Upper lobe of right lung (tissue), 1 donor: ENCODE data around the gene DMBX1. TPM values are rescaled to one million over a fixed set of nuclear protein-coding genes. Genes with fewer than 3 reads are reported as not detected.

ENCODE experiments used
- ATAC-seq: fragments of 200-7000 bp; cut with Tn5 transposase; one replicate; pipeline ENCODE4 v1.9.1; 2020; ENCODE audit warnings: mild to moderate bottlenecking, moderate library complexity
- DNase-seq: peaks from one replicate; pipeline ENCODE4 v3.0.0-alpha.2; 2020
- H3K27ac ChIP-seq: fragments of 200-600 bp; one replicate; pipeline ENCODE4 v1.8.0; 2022
- H3K27me3 ChIP-seq: fragments of 200-600 bp; one replicate; pipeline ENCODE4 v1.8.0; 2022; ENCODE audit warnings: mild to moderate bottlenecking
- H3K36me3 ChIP-seq: fragments of 200-600 bp; one replicate; pipeline ENCODE4 v1.8.0; 2022
- H3K4me1 ChIP-seq: fragments of 200-600 bp; one replicate; pipeline ENCODE4 v1.8.0; 2022
- H3K4me3 ChIP-seq: fragments of 200-600 bp; one replicate; pipeline ENCODE4 v1.8.0; 2022; ENCODE audit warnings: mild to moderate bottlenecking
- H3K9me3 ChIP-seq: fragments of 200-600 bp; one replicate; pipeline ENCODE4 v1.8.0; 2022
- CTCF ChIP-seq: fragments of 200-600 bp; IDR thresholded peaks from one replicate; pipeline ENCODE4 v1.8.0; 2022; ENCODE audit warnings: antibody characterized with exemption
- intact Hi-C: fragments of 100-400 bp; cut with DNase I; formaldehyde crosslinking; loops from one replicate; pipeline ENCODE4 v1.11.0; 2022
- total RNA-seq: library from RNA; stranded (reverse); fragmentation: NEBNext Ultra II Directional; extraction: Animal tissue kit (Norgen Biotek cat#: 25700); gene quantifications from one replicate; pipeline ENCODE4 v1.2.1, GENCODE V29; 2021
- donor health status: DM: no; HTN: yes; CAD: no; lungs with severe emphysema.

DMBX1 gene
- total RNA-seq, 1 donor from 2014 or later: not detected

- Histone ChIP-seq H3K36me3 (no peaks in the 10 kb centered on the region), H3K4me1 (peaks cover 9% of the 10 kb centered on the region), H3K9me3 (no peaks in the 10 kb centered on the region), H3K27me3 (peaks cover 49% of the 10 kb centered on the region), H3K4me3 (no peak overlapping the region), H3K27ac (no peak overlapping the region)
- no peak for DNase-seq
- intact Hi-C loops: no loop called here
- ATAC-seq: no peak
- TF ChIP-seq CTCF: no peak
Measured at GRCh38 chr1:46451948-46452930, 37.4 kb upstream of the DMBX1 start.

- H3K27me3 ChIP-seq: peaks cover 42% of the 10 kb centered on the region
- intact Hi-C loops: no loop called here
- TF ChIP-seq CTCF: no peak
Measured at GRCh38 chr1:46452931-46453325, 36.7 kb upstream of the DMBX1 start.

GRCh38 chr1:46453449-46453848 lies 36.2 kb upstream of the DMBX1 start:
- Histone ChIP-seq H3K9me3 (no peaks in the 10 kb centered on the region), H3K36me3 (no peaks in the 10 kb centered on the region), H3K4me3 (no peak overlapping the region), H3K27me3 (peaks cover 37% of the 10 kb centered on the region), H3K4me1 (peaks cover 3% of the 10 kb centered on the region), H3K27ac (no peak overlapping the region)
- ATAC-seq (no peak), DNase-seq (no peak)
- intact Hi-C loops: no loop called here
- no peak for TF ChIP-seq CTCF

More at GRCh38 chr1:46452931-46453325, 36.7 kb upstream of the DMBX1 start:
- ATAC-seq (no peak), DNase-seq (no peak)
- H3K4me1 ChIP-seq: peaks cover 6% of the 10 kb centered on the region
- no peak overlapping the region for H3K27ac ChIP-seq
- no peaks in the 10 kb centered on the region for H3K36me3 ChIP-seq
- no peak overlapping the region for H3K4me3 ChIP-seq
- H3K9me3 ChIP-seq: no peaks in the 10 kb centered on the region

- H3K9me3 ChIP-seq: no peaks in the 10 kb centered on the region
- no peaks in the 10 kb centered on the region for H3K4me1 ChIP-seq
- TF ChIP-seq CTCF: no peak
- H3K36me3 ChIP-seq: no peaks in the 10 kb centered on the region
- H3K27me3 ChIP-seq: peaks cover 21% of the 10 kb centered on the region
- no peak overlapping the region for H3K4me3 ChIP-seq
- intact Hi-C loops: no loop called here
- no peak overlapping the region for H3K27ac ChIP-seq
- DNase-seq (no peak), ATAC-seq (no peak)
Measured at GRCh38 chr1:46455951-46456350, 33.7 kb upstream of the DMBX1 start.

- no peak for ATAC-seq
- Histone ChIP-seq H3K36me3 (no peaks in the 10 kb centered on the region), H3K27me3 (peaks cover 18% of the 10 kb centered on the region)
Measured at GRCh38 chr1:46456411-46456963, 33.1 kb upstream of the DMBX1 start.

More at GRCh38 chr1:46456411-46456963, 33.1 kb upstream of the DMBX1 start:
- TF ChIP-seq CTCF: no peak
- no peaks in the 10 kb centered on the region for H3K9me3 ChIP-seq
- H3K4me1 ChIP-seq: no peaks in the 10 kb centered on the region
- no peak overlapping the region for H3K27ac ChIP-seq
- intact Hi-C loops: no loop called here
- H3K4me3 ChIP-seq: no peak overlapping the region
- DNase-seq: no peak
